ENCODE data around the gene CAMKK1.
A peak's percentile ranks its signal among the peaks of the same experiment; 100 is the strongest.

The CAMKK1 gene

GRCh38 chr17:3914312-3914670, 21.4 kb upstream of the CAMKK1 start:
- Histone ChIP-seq H3K4me1 (ENCODE audit: control insufficient read depth, insufficient read depth, low read length) (peaks cover 4% of the 10 kb centered on the region), H3K9ac (ENCODE audit: low read length) (peak overlapping the region; percentile 8), H3K27ac (ENCODE audit: low read depth, low read length) (peak overlapping the region; percentile 56), H3K27me3 (ENCODE audit: control insufficient read depth, insufficient read depth, low read length) (no peaks in the 10 kb centered on the region), H3K4me3 (ENCODE audit: low read length) (peak overlapping the region; percentile 22), H3K36me3 (ENCODE audit: control insufficient read depth, insufficient read depth, low read length) (no peaks in the 10 kb centered on the region)

GRCh38 chr17:3913531-3914311, 20.9 kb upstream of the CAMKK1 start:
- Histone ChIP-seq H3K27me3 (ENCODE audit: control insufficient read depth, insufficient read depth, low read length) (no peaks in the 10 kb centered on the region), H3K4me1 (ENCODE audit: control insufficient read depth, insufficient read depth, low read length) (peaks cover 2% of the 10 kb centered on the region), H3K4me3 (ENCODE audit: low read length) (peak overlapping the region; percentile 22), H3K36me3 (ENCODE audit: control insufficient read depth, insufficient read depth, low read length) (no peaks in the 10 kb centered on the region), H3K27ac (ENCODE audit: low read depth, low read length) (peak overlapping the region; percentile 56), H3K9ac (ENCODE audit: low read length) (peak overlapping the region; percentile 8)

GRCh38 chr17:3912827-3913226, 20.0 kb upstream of the CAMKK1 start:
- H3K27ac ChIP-seq (ENCODE audit: low read depth, low read length), result no peak overlapping the region
- H3K27me3 ChIP-seq (ENCODE audit: control insufficient read depth, insufficient read depth, low read length), result no peaks in the 10 kb centered on the region
- H3K4me1 ChIP-seq (ENCODE audit: control insufficient read depth, insufficient read depth, low read length), result no peaks in the 10 kb centered on the region
- no peak overlapping the region for H3K4me3 ChIP-seq (ENCODE audit: low read length)
- H3K36me3 ChIP-seq (ENCODE audit: control insufficient read depth, insufficient read depth, low read length), result no peaks in the 10 kb centered on the region
- H3K9ac ChIP-seq (ENCODE audit: low read length), result no peak overlapping the region

GRCh38 chr17:3911271-3912053, 18.6 kb upstream of the CAMKK1 start:
- no peaks in the 10 kb centered on the region for H3K36me3 ChIP-seq (ENCODE audit: control insufficient read depth, insufficient read depth, low read length)
- no peak overlapping the region for H3K4me3 ChIP-seq (ENCODE audit: low read length)
- H3K27ac ChIP-seq (ENCODE audit: low read depth, low read length), result no peak overlapping the region
- no peaks in the 10 kb centered on the region for H3K27me3 ChIP-seq (ENCODE audit: control insufficient read depth, insufficient read depth, low read length)
- H3K4me1 ChIP-seq (ENCODE audit: control insufficient read depth, insufficient read depth, low read length), result no peaks in the 10 kb centered on the region
- H3K9ac ChIP-seq (ENCODE audit: low read length), result no peak overlapping the region

GRCh38 chr17:3910420-3911270, 17.8 kb upstream of the CAMKK1 start:
- Histone ChIP-seq H3K36me3 (ENCODE audit: control insufficient read depth, insufficient read depth, low read length) (no peaks in the 10 kb centered on the region), H3K4me3 (ENCODE audit: low read length) (no peak overlapping the region), H3K9ac (ENCODE audit: low read length) (no peak overlapping the region), H3K4me1 (ENCODE audit: control insufficient read depth, insufficient read depth, low read length) (no peaks in the 10 kb centered on the region), H3K27ac (ENCODE audit: low read depth, low read length) (no peak overlapping the region), H3K27me3 (ENCODE audit: control insufficient read depth, insufficient read depth, low read length) (no peaks in the 10 kb centered on the region)

GRCh38 chr17:3909257-3909656, 16.4 kb upstream of the CAMKK1 start:
- Histone ChIP-seq H3K27ac (ENCODE audit: low read depth, low read length) (no peak overlapping the region), H3K4me3 (ENCODE audit: low read length) (no peak overlapping the region), H3K27me3 (ENCODE audit: control insufficient read depth, insufficient read depth, low read length) (no peaks in the 10 kb centered on the region), H3K36me3 (ENCODE audit: control insufficient read depth, insufficient read depth, low read length) (no peaks in the 10 kb centered on the region), H3K9ac (ENCODE audit: low read length) (no peak overlapping the region), H3K4me1 (ENCODE audit: control insufficient read depth, insufficient read depth, low read length) (no peaks in the 10 kb centered on the region)

GRCh38 chr17:3907483-3908216, 14.8 kb upstream of the CAMKK1 start:
- no peak overlapping the region for H3K9ac ChIP-seq (ENCODE audit: low read length)
- H3K36me3 ChIP-seq (ENCODE audit: control insufficient read depth, insufficient read depth, low read length), result no peaks in the 10 kb centered on the region
- H3K27ac ChIP-seq (ENCODE audit: low read depth, low read length), result no peak overlapping the region
- no peak overlapping the region for H3K4me3 ChIP-seq (ENCODE audit: low read length)
- no peaks in the 10 kb centered on the region for H3K4me1 ChIP-seq (ENCODE audit: control insufficient read depth, insufficient read depth, low read length)
- no peaks in the 10 kb centered on the region for H3K27me3 ChIP-seq (ENCODE audit: control insufficient read depth, insufficient read depth, low read length)

- no peak overlapping the region for H3K9ac ChIP-seq (ENCODE audit: low read length)
- H3K4me3 ChIP-seq (ENCODE audit: low read length), result no peak overlapping the region
- H3K27ac ChIP-seq (ENCODE audit: low read depth, low read length), result no peak overlapping the region
- H3K4me1 ChIP-seq (ENCODE audit: control insufficient read depth, insufficient read depth, low read length), result no peaks in the 10 kb centered on the region
- no peaks in the 10 kb centered on the region for H3K27me3 ChIP-seq (ENCODE audit: control insufficient read depth, insufficient read depth, low read length)
- no peaks in the 10 kb centered on the region for H3K36me3 ChIP-seq (ENCODE audit: control insufficient read depth, insufficient read depth, low read length)
These were observed 14.0 kb upstream of the CAMKK1 start for GRCh38 chr17:3906881-3907280.

GRCh38 chr17:3905017-3905520, 12.2 kb upstream of the CAMKK1 start:
- Histone ChIP-seq H3K4me3 (ENCODE audit: low read length) (no peak overlapping the region), H3K4me1 (ENCODE audit: control insufficient read depth, insufficient read depth, low read length) (no peaks in the 10 kb centered on the region), H3K27ac (ENCODE audit: low read depth, low read length) (no peak overlapping the region), H3K27me3 (ENCODE audit: control insufficient read depth, insufficient read depth, low read length) (no peaks in the 10 kb centered on the region), H3K9ac (ENCODE audit: low read length) (no peak overlapping the region), H3K36me3 (ENCODE audit: control insufficient read depth, insufficient read depth, low read length) (no peaks in the 10 kb centered on the region)

- Histone ChIP-seq H3K36me3 (ENCODE audit: control insufficient read depth, insufficient read depth, low read length) (no peaks in the 10 kb centered on the region), H3K27ac (ENCODE audit: low read depth, low read length) (no peak overlapping the region), H3K4me1 (ENCODE audit: control insufficient read depth, insufficient read depth, low read length) (no peaks in the 10 kb centered on the region), H3K4me3 (ENCODE audit: low read length) (no peak overlapping the region), H3K27me3 (ENCODE audit: control insufficient read depth, insufficient read depth, low read length) (no peaks in the 10 kb centered on the region), H3K9ac (ENCODE audit: low read length) (no peak overlapping the region)
These were observed 11.6 kb upstream of the CAMKK1 start for GRCh38 chr17:3904501-3904900.

GRCh38 chr17:3903881-3904290, 11.0 kb upstream of the CAMKK1 start:
- H3K4me3 ChIP-seq (ENCODE audit: low read length), result no peak overlapping the region
- H3K36me3 ChIP-seq (ENCODE audit: control insufficient read depth, insufficient read depth, low read length), result no peaks in the 10 kb centered on the region
- H3K27ac ChIP-seq (ENCODE audit: low read depth, low read length), result no peak overlapping the region
- no peak overlapping the region for H3K9ac ChIP-seq (ENCODE audit: low read length)
- no peaks in the 10 kb centered on the region for H3K4me1 ChIP-seq (ENCODE audit: control insufficient read depth, insufficient read depth, low read length)
- H3K27me3 ChIP-seq (ENCODE audit: control insufficient read depth, insufficient read depth, low read length), result no peaks in the 10 kb centered on the region

All from rectal smooth muscle tissue (tissue), 1 donor.